GM10266 (cell line): ENCODE measurements around the gene WDR81.
A peak's percentile ranks its signal among the peaks of the same experiment; 100 is the strongest.
"Not testable (repeated sequence)": the region's sequence is repeated elsewhere in the genome, so short reads cannot be mapped to it uniquely, and the experiment has no call there.

Source experiments
- DNase-seq: peaks from one replicate; pipeline ENCODE4 v3.0.0; 2012; ENCODE audit errors: extremely low spot score
- TF ChIP-seq, protein P1 (sequence below): IDR thresholded peaks from 2 replicates; pipeline ENCODE4 v1.5.1; 2012; ENCODE audit warnings: mild to moderate bottlenecking, low read depth; ENCODE audit not compliant: control insufficient read depth, insufficient read depth; ENCODE audit errors: missing control alignments

Gene WDR81

DNA sequence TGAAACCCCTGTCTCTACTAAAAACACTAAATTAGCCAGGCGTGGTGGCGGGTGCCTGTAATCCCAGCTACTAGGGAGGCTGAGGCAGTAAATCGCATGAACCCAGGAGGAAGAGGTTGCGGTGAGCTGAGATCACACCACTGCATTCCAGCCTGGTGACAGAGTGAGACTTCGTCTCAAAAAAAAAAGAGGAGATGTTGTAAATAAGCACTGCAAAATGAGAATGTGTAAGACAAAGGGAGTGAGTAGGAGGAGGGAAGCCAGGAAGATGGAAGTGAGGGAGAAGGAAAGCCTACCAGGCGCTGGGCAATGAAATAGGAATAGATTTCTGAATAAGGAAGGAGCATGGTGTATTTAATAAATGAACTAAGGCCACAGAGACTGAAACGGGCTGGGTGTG is 31.2 kb upstream of the WDR81 start:
- TF ChIP-seq, protein P1, sequence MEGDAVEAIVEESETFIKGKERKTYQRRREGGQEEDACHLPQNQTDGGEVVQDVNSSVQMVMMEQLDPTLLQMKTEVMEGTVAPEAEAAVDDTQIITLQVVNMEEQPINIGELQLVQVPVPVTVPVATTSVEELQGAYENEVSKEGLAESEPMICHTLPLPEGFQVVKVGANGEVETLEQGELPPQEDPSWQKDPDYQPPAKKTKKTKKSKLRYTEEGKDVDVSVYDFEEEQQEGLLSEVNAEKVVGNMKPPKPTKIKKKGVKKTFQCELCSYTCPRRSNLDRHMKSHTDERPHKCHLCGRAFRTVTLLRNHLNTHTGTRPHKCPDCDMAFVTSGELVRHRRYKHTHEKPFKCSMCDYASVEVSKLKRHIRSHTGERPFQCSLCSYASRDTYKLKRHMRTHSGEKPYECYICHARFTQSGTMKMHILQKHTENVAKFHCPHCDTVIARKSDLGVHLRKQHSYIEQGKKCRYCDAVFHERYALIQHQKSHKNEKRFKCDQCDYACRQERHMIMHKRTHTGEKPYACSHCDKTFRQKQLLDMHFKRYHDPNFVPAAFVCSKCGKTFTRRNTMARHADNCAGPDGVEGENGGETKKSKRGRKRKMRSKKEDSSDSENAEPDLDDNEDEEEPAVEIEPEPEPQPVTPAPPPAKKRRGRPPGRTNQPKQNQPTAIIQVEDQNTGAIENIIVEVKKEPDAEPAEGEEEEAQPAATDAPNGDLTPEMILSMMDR = no peak
- no peak for DNase-seq

DNA sequence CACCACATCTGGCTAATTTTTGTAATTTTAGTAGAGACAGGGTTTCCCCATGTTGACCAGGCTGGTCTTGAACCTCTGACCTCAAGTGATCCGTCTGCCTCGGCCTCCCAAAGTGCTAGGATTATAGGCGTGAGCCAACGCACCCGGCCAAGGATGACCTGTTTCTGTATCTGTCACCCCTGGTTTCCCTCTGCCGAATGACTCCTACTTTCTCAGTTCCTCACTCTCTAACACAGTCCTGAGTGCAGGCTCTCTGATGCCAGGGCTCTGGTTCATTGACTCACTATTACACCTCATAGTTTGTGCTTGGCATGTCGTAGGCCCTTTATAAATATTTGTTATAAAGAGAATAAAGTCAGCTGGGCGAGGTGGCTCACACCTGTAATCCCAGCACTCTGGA is 29.1 kb upstream of the WDR81 start:
- DNase-seq = peak; percentile 67
- TF ChIP-seq, protein P1 = no peak

DNA sequence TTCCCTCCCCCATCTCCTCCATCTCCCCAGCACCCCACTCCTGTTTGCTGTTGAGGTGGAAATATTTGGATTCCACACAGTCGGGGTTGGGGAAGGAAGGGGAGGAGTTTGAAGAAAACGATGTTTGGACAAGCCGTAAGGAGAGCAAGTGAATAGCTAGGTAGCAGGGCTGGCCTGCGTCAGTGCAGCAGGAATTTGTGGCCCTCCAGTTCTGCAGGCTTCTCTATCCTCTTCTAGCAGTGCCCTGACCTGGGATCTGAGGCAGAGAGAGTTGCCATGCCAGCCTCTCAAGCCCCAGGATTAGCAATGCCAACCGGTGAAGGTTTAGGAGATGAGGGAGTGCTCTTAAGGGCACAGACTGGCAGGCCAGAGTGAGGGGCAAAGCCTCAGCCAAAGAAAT is 26.8 kb upstream of the WDR81 start:
- no peak for DNase-seq
- TF ChIP-seq, protein P1 = no peak

DNA sequence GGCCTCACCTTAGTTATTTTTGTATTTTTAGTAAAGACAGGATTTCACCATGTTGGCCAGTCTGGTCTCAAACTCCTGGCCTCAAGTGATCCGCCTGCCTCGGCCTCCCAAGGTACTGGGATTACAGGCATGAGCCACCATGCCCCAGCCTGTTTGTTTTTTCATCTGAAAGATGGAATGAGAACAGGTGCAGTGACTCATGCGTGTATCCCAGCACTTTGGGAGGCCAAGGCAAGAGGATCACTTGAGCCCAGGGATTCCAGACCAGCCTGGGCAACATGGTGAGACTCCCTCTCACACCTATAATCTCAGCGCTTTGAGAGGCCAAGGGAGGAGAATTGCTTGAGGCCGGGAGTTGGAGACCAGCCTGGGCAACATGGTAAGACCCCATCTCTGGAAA is 24.6 kb upstream of the WDR81 start:
- DNase-seq = not testable (repeated sequence)

DNA sequence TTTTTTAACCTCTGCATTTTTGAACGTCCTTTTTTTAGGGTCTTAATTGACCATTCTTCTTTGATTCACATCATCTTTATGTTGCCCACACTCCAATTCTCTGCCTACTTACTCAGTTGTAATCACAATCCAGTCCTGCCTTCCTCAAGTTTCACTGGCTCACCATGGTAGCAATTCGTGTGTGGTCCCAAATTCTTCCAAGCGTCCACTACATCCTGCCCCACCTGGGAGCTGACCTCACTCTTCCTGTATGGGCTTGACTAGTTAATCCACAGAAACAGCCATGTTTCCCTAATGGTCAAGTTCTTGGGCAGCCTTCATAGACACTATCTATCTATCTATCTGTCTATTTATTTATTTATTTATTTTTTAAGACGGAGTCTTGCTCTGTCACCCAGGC is 21.4 kb upstream of the WDR81 start:
- no peak for DNase-seq
- TF ChIP-seq, protein P1 = no peak

DNA sequence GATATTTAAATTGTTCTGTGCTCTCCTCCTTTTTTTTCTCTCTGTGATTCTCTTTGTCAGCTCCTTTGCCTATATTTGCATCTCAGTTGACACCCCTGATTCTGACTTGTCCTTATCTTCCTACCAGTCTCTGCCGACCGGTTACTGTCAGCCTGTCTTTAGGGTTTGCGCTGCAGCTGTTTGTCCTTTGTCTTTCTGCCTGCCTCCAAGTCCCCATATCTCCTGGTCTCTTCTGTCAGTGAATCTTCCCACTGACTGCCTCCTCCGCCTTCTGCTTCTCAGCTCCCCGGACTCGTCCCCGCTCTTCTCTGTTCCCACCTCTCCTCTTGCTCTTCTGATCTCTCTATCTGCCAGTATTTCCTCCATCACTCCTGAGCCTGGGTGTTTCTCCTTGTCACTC is 19.5 kb upstream of the WDR81 start:
- DNase-seq = no peak
- TF ChIP-seq, protein P1 = no peak

DNA sequence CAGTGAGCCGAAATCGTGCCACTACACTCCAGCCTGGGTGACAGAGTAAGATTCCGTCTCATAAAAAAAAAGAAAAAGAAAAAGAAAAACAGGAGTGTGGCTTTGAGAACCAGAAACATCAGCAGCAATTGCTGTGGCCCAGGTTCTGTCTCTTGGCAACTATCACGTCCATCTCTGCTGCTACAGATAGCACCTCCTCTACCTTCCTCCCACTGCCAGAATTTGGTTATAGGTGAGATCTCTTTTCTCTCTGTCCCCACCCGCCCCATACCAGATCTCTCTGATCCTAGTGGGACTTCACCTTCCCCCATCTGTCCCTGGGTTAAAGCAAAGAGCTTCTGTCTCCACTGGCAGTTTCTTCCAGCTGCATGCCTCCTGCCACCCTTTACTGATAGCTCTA is 17.4 kb upstream of the WDR81 start:
- DNase-seq = no peak
- TF ChIP-seq, protein P1 = no peak

DNA sequence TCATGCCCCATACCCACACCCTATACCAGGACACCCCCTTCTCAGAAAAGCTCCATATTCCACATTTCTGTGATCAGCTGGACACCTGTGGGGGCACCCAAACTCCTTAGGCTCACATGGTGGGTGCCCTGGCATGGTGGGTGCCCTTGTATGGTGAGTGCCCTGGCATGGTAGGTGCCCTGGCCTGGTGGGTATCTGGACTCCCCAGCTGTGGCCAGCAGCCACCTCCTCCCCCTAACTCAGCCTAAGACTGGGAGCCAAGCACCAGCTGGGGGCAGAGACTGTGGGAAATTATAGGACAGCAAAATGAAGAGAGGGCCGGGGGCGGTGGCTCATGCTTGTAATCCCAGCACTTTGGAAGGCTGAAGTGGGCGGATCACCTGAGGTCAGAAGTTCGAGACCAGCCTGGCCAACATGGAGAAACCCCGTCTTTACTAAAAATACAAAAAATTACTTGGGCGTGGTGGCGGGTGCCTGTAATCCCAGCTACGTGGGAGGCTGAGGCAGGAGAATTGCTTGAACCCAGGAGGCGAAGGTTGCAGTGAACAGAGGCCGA is 15.6 kb upstream of the WDR81 start:
- not testable (repeated sequence) for DNase-seq
